ENCODE measurements around the gene CCDC169.
"Not testable (repeated sequence)": the region's sequence is repeated elsewhere in the genome, so short reads cannot be mapped to it uniquely, and the experiment has no call there.

The CCDC169 gene

DNA sequence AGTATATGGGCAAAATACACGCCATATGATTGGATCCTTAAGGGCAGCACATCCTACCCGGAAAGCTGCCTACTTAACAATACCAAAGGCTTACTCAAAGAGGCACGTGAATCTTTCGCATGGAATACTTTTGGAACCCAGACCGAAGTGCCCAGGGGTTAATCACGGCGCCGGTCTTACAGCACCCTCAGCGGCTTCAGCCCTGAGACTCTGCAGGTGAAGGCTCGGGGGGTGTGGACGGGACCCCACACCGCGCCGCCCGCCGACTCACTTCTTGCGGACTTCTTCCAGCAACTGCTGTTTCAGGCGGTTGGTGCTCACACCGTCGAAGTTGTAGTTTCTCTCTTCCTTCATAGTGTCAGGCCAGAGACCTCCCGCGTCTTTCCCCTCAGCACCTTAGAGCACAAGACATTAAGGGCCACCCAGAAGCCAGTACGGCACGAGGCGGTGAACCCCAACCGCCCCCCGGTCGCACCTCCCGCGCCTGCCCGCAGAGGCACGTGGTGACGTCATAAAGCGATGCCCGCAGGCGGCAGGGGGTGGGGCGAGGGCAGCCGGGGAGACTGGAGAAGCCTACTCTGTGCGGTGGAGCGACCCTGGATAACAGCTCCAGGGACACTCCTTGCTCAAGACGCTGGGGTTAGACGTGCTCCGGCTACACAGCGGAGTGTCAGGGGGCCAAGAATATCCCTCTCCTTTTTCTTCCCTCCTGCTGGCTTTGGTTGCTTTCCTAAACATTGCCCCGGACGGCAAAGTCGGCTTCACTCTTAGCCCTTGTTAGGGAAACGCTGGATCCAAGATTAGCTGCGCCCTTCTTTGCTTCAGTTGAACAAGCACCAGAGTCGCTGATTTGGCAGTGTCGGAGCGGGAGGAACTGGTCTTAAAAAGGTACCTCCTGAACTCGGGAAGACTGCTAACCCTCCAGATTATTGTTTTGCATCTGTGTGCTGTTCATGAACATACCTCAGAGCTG lies at the start of gene CCDC169:
CCDC169 (minus strand) TSS at position 449 of the 973 bp plus-strand sequence; CDS start at position 354, 95 bp downstream.
- peak; percentile 68 for DNase-seq

DNA sequence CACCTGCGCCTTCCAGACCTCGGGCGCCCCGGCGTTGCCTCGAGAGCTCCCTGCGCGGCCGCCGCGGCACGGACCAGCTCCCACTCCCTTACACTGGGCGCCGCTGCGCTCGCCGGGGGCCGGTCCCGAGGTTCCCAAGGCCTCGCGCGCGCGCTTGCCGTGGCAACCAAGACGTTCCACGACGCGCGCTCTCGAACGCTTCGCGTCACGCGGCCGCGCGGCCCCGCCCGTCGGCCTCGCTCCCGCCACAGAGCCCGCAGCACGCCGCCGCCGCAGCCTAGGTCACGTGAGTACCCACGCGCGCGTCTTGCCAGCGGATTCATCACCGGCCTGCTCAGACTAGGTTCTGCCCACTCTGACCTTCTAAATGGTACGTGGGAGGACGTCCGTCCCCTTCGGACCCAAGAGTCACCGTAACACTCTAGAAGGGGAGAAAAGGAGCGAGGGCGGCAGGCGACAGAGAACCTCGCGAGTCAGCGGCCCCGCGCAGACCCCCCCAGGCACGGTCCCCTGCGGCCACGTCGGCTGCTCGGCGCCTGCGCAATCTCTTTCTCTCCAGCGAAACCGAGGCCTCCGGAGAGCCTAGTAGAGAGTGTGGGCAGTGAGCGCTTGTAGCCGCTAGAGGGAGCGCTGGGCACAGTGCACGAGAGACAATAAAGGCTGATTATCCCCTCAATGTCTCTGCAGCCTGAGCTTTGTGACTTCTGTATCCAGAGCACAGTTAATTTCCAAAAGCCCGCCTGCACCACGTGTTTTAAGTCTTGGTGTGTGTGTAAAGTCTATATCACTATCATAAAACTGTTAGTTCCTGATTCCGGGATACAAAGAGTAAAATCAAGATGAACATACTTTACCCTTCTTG lies 48.8 kb upstream of the CCDC169 start, which contains the start of gene SPART:
SPART (minus strand) TSS at position 173 of the 862 bp plus-strand sequence. CDS start 10,564 bp downstream, outside the sequence.
- peak; percentile 86 for DNase-seq

DNA sequence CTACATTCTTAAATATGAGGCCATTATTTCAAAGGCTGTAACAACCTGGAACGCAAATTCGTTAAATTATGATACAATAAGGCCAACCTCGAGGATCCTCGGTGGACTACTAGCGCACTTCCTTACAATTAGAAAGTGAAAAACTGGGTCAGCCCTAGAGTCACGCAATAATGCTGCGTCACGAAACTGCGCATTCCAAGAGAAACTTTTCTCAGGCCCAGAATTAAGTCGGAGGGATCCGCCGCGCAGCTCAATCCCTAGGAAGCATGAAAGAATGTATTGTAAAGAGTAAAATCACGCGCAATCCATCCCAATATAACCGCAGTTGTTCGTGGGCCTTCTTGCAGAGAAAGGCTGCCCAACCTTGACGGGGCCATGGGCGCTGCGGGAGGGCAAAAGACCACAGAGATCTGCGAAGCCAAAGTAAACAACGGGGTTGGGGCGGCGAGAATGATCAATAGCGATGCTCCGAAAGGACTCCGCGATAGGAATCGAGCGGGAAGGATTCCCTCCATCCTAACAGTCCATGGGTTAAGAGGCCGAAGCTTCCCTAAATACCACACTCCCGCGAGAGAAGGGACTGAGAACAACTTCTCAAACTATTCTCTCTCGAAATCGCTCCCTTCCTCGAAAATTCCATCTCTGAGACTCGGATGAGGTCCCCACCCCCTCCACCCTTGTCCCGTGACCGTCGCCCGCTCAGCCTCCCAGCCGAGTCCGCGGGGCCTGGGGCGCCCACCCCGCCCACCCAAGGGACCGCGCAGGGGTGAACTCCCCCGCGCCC lies 48.0 kb upstream of the CCDC169 start:
- peak; percentile 75 for DNase-seq

DNA sequence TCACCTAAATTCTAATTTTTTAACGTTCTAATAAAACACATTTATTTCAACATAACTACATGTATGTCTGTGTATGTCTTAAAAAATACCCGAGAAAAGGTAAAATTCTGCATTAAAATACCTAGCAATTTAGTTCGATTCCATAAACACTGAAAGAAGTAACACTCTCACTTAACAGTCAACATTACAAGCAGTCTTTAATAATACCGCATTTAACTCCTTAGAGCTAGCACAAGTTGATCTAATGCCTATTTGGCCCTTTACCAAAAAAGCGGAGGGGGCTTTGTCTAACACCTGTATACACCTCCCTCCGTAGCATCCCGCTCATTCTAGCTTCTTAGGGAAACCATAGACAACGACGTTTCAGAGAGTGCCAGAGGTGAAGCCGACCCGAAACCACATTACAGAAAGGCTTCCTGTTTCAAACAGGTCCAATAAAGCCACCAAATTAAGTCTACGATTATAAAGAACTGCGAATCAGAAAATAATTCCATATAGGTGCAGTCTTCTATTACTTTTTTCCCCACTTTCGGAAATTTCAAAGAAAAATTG lies 47.3 kb upstream of the CCDC169 start:
- DNase-seq = peak; percentile 75

DNA sequence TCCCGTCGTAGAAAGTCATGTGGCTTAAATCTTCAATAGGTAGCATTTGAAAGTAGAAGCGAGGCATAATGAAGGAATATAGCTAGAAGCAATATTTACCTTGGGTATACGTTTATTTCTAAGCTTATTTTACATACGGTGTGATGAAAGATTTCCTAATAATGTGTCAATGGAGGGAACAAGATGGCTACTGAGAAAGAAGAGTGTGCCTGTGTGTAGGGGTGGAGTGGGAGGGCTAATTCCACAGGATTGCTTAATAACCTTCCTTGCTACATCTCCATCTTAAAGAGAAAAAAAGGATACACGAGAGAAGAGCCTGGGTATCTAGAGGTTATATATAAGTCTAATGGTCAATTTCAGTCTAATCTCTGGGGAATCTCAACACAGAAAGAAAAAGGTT lies 46.6 kb upstream of the CCDC169 start:
- DNase-seq = no peak

DNA sequence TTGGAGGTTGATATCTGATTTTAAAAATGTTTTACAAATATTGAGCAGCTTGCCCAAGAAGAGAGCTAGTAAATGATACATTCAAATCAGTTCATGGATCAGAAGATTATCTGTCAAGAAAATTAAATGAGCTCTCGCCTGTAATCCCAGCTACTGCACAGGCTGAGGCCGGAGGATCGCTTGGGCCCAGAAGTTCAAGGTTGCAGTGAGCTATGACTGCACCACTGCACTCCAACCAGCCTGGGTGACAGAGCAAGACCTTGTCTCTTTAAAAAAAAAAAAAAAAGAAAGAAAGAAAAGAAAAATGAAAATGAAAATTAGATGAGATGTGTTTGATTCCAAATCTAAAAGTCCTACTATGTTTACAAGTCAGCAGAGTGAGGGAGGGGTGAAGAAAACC lies 46.2 kb upstream of the CCDC169 start:
- no peak for DNase-seq

DNA sequence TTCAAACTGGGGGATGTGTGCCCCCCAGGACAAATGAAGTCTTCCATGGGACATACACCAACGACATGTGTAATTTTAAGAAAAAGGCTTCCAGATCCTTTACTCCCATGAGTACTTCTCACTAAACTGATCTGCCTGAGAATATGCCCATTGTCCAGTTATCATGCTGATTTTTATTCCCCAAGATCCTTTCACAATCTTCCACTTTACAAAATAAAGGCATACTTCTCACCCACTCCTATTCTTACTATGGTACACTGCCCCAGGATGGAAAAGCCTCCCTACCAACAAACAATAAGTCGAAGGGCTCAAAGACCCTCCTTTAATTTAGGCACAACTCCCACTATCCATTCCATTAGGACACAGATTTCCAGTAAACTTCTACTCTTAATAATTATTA lies 45.1 kb upstream of the CCDC169 start:
- no peak for DNase-seq

DNA sequence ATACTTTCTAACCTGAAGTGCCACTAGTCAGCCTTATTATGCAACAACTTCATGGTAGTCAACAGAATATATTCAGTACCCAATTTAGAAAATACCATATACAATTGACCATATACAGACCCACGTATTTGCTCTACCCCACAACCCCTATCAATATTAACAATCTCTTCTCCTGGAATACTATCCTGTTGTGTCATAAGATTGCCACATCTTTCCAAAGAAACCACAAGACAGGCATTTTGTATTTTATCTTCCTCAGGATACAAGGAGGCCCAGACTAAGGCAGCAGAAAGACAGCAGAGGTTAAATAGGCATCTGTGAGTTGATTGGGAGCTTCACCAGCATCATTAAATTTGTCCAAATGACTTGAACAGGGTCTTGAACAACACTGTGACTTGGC lies 44.1 kb upstream of the CCDC169 start:
- no peak for DNase-seq

DNA sequence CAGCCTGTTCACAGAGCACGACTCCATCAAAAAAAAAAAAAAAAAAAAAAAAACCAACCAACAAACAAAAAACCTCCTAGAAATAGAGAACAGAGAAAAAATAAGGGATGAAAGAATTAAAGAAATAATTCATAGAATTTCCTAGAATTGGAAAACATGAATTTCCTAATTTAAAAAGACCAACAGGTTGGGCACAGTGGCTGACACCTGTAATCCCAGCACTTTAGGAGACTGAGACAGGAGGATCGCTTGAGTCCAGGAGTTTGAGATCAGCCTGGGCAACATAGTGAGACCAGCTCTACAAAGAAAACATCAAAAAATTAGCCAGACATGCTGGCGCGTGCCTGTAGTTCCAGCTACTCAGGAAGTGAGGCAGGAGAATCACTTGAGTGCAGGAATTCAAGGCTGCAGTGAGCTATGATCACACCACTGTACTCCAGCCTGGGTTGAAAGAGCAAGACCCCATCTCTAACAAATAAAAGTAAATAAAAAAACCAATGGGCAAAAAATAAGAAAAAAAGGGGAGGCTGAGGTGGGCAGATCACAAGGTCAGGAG lies 42.1 kb upstream of the CCDC169 start:
- DNase-seq = no peak

DNA sequence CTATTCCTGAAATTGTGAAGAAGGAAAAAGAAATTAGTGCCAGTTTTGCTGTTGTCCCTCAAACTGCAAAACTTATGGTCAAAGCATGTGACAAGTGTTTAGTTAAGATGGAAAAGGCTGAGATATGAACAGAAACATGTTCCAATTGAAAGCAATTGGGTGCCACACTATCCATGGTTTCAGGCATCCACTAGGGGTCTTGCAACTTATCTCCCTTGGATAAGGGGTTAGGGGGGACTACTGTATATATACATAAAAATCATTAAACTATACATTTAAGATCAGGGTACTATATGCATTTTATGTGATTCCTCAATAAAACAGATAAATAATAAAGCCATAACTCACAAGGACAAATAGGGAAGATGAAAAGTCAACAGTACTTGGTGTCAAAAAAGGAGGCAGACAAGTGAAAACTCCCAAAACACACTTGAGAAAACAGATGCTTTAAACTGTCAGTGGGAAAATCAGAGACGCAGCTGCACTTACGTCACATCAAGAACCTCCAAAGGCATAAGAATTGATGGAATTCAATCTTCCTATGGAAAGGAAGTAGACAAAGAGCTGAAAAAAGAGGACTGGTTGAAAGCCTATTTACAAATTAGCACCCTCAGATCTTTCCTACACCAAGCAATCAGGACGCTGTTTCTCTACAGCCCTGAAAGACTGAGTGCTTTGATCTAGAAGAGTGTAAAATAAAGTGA lies 40.5 kb upstream of the CCDC169 start:
- DNase-seq = no peak

DNA sequence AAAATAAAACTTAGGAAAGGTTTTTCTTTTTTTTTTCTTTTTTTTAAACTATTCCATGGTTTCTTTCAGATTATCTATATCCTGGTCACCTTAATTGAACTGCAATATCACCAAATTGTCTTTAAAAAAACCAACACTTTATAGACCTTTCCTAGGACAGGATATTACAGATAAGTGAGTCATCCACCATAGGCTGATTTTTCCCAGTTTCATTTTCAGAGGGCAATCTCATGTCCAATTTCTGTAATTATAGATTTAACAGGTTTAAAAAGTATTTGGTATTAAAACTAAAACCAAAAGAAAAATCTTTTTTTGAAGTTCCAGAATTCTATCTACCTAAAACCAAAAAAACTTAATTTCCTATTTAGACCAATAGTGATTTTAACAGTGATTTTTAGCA lies 35.4 kb upstream of the CCDC169 start:
- DNase-seq = no peak

DNA sequence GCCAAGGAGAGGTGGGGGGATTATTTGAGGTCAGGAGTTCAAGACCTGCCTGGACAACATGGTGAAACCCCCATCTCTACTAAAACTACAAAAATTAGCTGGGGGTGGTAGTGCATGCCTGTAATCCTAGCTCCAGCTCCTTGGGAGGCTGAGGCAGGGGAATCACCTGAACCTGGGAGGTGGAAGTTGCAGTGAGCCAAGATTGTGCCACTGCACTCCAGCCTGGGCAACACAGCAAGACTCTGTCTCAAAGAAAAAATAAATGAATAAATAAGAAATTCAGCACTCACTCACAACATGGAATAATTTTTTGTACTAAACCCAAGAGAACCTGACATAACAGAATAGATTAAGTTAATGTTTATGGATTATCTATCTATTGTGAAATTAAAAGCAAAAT lies 34.6 kb upstream of the CCDC169 start:
- not testable (repeated sequence) for DNase-seq

DNA sequence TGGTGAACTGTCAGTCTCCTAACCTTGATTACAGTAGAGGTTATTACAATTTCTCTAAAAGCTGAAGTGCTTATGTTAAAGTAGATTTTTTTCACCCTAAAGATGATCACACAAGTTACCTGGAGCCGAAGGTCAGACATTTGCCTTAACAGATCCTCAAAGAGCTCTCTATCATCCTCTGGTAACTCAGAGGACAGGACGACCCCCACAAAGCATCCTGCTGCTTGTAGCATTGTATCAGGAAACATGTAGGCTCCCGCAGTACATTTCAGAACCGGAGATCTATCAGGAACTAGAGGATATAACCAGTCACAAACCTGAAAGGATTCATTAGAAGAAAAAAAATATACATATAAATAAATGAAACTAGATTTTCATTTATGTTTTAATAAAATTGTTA lies 33.7 kb upstream of the CCDC169 start:
- DNase-seq = no peak

DNA sequence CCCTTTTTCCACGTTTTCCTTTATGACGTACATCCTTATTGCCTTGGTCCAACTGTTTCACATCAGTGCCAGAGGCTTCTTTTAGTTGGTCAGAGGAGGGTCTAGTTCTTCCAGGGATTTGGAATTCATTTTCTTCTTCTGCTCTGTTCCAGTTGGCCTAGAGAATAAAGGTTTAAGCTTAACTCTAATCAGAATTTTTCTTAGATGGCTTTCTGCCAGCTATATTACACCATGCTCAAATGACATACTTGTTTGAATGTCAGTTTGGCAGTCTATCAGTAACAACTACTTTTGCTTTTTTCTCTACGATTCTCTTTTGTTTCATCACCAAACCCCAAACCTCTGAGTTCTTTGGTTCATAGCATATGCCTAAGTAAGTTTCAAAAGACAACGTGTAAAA lies 31.7 kb upstream of the CCDC169 start:
- no peak for DNase-seq

DNA sequence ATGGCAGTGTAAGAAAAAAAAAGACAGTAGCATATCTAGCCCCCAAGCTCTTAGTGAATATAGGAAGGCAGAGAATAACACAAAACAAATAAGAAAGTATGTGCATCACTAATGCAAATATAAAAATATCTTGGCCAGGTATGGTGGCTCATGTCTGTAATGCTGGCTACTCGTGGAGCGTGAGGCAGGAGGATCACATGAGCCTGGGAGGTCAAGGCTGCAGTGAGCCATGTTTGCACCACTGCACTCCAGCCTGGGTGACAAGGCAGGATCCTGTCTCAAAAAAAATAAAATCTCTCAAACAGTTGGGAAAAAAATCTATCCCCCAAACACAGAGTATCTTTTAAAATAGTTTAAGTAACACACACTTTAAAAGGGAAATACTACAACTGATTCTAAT lies 31.2 kb upstream of the CCDC169 start:
- DNase-seq = no peak

DNA sequence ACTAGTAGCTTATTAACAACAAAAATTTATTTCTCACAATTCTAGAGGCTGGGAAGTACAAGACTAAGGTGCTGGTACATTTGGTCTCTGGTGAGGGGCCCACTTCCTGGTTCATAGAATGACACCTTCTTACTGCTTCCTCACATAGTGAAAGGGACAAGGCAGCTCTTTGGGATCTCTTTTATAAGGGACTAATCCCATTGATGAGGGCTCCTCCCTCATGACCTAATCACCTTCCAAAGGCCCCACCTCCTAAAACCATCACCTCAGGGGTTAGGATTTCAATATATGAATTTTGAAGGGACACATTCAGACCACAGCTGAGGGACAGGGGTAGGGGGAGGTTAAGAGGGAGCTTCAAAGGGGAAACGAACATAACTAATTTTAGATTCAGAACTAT lies 28.3 kb upstream of the CCDC169 start:
- no peak for DNase-seq

DNA sequence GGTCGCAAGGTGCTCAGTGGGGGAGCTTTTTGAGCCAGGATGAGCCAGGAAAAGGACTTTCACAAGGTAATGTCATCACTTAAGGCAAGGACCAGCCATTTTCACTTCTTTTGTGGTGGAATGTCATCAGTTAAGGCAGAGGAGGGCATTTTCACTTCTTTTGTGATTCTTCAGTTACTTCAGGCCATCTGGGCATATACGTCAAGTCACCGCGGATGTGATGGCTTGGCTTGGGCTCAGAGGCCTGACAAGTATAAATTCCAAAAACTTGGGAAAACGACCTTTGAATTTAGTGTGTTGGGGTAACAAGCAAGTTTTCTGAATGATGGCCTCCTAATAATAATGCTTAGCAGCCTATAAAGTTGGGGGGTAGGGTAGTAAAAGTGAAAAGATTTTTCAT lies 27.3 kb upstream of the CCDC169 start:
- not testable (repeated sequence) for DNase-seq

DNA sequence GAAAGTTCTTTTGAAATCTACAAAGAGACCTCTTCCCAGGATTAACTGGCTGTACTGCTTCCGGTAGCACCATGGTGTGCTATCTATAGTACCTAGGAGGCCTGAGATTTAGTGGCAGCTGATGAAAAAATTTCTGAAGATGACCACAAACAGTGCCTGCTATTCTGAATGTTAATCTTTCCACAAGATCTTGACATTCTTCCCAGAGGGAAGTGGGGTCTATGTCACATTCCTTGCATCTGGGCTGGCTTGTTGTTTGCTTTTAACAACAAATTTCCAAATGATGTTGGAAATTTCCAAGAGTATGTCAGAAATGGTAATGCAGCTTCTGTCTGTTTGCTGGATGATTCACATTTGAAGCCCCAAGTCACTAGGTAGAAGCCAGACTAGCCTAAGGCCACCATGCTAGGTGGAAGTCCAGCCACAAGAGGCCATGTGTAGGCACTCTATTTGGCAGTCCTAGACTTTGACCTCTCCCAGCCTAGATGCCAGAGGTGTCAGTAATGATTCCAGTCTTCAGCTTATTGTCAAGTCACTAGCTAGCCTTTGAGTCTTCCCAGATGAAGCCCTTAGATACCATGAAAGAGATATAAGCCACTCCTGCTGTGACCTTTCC lies 26.4 kb upstream of the CCDC169 start:
- DNase-seq = no peak

DNA sequence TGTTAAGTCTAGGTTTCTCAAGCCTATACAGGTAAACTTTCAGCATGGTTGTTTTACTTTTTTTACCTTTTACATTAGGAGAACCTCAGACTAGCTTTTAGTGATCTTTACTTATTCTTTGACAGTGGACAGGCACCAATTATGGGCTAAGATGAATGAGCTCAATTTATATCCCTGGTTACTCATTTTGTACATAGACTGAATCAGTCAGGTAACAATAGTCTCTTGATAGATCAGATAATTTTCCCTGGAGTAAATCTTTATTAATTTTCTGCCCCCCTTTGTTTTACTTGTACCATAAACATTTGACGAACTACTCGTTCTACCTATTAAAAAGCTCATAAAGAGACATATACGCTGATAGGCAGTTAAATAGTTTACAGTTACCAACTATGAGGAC lies 25.8 kb upstream of the CCDC169 start:
- DNase-seq = no peak

DNA sequence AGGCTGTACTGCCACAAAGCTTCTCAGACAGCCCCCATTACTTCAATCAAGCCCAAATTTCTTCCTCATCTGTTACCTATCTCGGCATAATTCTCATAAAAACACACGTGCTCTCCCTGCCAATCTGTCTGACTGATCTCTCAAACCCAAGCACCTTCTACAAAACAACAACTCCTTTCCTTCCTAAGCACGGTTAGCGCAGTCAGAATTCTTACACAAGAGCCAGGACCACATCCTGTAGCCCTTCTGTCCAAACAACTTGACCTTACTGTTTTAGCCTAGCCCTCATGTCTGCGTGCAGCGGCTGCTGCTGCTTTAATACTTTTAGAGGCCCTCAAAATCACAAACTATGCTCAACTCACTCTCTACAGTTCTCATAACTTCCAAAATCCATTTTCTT lies 22.2 kb upstream of the CCDC169 start:
- not testable (repeated sequence) for DNase-seq

Measured in KG1 (cell line).